HG02938 (cell line): ENCODE data around the gene SYT15.

Source experiments
- ATAC-seq: cut with Tn5 transposase; IDR thresholded peaks from one replicate; pipeline ENCODE4 v1.9.1; 2021; ENCODE audit warnings: mild to moderate bottlenecking, moderate library complexity; ENCODE audit not compliant: unreplicated experiment

SYT15 gene

GRCh38 chr10:46544989-46545791 is 33.7 kb upstream of the SYT15 start:
- no peak for ATAC-seq

GRCh38 chr10:46545861-46546590 is 32.9 kb upstream of the SYT15 start:
- no peak for ATAC-seq

- ATAC-seq, result no peak
These were observed 32.1 kb upstream of the SYT15 start for GRCh38 chr10:46546591-46547540.

GRCh38 chr10:46547541-46548497 is 31.1 kb upstream of the SYT15 start:
- no peak for ATAC-seq

DNA sequence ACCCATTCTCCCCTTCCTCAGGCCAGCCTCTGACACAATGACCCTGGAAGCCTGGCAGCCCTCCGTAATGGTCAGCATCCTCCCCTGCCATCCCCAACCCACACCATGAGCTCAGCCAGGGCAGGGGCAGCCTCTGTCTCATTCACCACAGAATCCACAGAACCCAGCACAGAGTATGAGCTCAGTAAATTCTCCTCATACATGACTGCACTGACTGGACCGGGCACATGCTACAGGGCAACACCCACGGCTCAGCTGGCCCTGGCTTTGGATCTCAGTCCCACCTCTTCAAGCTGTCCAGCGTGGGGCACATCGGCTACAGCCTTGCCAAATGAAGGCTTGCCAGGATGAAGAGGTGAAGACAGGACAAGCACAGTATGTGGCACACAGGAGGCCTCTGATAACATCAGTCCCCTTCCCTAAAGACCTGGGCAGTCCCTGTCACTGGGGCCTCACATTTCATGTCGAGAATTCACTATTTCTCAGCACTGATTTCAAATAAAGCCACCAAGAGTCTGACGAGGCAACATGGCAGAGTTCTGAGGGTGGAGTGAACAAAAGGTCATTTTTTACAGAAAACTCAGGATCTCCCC is 30.3 kb upstream of the SYT15 start:
- no peak for ATAC-seq

GRCh38 chr10:46549171-46550075 is 29.5 kb upstream of the SYT15 start:
- ATAC-seq, result no peak

- ATAC-seq, result no peak
These were observed 28.7 kb upstream of the SYT15 start for GRCh38 chr10:46550076-46550790.

DNA sequence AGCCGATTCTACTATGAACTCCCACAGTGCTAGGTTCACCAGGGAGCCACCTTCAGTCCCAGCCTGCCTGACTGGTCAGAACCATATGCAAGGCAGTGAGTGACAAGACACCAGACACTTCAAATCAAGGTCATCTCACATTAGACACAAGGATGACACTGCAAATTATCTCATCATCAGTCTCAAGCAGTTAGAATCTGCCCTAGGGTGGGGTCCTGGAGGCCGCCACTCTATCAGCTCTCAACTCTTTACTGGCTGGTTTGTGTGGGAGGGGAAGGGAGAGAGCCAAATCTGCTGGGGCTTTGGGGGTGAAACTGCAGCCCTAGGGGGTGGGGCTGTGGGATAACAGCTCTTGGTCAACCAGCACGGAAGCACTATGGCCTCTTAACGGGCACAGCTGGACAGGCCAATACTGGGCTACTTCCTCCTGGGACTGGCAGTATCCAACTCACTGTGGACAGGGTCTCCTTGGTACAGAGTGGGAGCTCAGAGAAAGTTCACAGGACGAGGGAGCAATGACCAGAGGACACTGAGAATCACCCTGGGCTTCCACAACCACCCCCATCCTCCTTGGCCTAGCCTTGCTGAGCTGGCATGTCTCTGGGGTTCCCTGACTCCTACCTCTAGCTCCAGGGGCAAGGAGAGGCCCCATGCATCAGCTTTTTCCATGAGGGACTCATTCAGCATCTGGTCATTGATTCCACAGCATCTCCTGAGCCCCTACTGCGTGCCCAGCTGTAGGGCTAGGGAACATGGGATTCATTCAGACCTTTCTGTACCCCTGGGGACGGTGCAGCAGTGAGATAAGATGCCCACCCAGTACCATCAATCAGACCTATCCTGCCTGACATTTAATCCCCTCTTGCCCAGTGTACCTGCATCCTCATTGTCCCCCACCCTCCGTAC is 27.9 kb upstream of the SYT15 start:
- no peak for ATAC-seq

DNA sequence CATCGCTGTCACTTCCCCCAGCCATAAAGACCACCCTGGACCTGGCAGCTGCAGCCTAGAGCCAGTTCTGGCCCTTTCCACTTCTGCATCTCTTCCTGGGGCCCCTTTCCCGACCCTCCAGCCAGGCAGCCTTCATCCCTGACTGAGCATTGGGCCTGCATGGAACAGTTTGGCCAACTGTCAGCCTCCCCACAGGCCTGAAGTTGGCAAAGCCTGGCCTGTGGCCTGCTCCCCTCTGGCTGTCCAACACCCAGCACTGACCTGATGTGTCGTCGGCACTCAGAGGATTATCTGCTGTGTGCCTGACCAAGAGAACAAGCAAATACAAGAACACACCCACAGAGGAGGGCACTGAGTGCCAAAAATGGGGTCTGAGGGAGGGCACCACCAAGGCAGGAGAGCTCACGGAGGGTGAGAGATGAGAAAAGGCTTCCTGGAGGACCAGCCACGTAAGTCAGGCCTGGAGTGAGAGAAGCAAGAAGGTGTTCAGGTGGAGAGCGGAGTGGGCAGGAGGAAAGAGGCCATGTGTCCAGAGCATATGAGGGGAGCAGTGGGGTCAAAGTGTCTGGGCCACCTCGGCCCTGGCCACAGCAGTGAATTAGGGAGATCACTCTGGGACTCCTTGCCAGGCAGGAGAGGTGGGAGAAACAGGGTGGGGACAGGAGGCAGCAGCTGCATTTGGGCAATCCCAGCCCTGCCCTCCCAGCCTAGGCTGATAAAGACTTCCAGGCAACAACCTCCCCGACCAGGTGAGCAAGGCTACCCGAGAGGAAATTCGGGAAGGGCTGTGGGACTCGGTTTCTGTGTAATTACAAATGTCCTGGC is 27.0 kb upstream of the SYT15 start:
- no peak for ATAC-seq

DNA sequence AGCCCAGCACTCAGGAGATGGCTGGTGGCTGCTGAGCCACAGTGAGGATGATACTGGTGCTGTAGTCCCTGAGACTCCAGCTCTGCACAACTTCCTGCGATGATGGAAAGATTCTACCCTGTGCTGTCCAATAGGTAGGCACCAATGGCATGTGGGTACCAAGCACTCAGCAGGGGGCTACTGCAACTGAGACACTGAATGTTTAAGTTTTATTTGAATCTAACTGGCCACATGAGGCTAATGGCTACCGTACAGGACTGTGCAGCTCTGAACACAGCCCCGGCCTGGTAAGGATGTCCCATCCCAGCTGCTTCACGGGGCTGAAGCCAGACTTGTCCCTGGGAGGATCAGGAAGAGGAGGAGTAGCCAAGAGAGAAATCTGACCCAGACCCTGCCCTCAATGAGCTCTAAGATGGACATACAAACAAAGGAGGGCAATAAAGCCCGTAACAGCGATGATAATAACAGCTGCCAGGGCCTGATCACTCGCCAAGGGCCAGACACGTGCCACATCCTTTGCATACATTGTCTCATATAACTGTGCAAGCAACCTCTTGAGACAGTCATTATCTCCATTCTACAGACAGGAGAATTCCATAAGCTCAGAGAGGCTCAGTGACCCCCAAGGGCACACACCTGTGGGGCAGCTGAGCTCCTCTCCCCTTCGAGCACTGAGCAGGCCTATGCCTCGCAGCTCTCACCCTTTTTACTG is 26.2 kb upstream of the SYT15 start:
- ATAC-seq, result no peak

- no peak for ATAC-seq
These were observed 25.5 kb upstream of the SYT15 start for GRCh38 chr10:46553238-46554049.

DNA sequence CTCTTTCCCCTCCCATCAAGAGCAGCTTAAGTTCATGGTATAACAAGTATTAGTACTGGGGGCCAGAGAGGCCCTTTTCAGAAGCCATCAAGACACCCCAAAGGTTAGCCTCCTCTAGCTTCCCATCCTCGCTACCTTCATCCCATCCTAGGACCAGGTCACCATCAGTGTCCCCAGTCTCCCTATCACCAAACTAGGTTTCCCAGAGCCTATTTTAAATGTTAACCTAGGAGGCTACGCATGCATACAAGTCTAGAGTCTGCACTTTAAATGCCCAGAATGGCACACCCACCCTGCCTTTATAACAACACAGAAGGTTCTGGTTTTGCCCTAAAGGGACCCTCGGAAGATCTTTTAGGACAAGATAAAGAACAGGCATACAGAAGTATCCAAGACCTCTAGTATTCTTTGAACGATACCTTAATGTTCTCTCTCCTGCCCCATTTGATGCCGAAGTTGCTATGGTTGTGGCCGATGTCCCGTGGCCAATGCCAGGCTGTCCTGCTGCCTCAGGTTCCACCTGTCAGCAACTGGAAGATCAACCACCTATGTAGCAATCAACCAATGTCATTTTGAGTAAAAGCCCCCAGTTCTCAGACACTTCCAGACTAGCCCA is 24.7 kb upstream of the SYT15 start:
- ATAC-seq, result no peak

- no peak for ATAC-seq
These were observed 23.6 kb upstream of the SYT15 start for GRCh38 chr10:46555366-46555712.
